Stimulated activated CD4-positive, alpha-beta T cell treated with anti-CD3 and anti-CD28 coated beads, Interleukin-12 subunit alpha, Interleukin-12 subunit beta, amount 100 ng/mL, for 48 hours (primary cell): ENCODE data around the gene UROC1.

Experiments
- DNase-seq, 3 donors: peaks; one replicate each; pipeline ENCODE4 v3.0.0-alpha.2; 2020; ENCODE audit warnings: low read depth in 2 of 3, low spot score in 1 of 3

UROC1 gene

GRCh38 chr3:126496894-126497850, 20.4 kb downstream of the UROC1 start:
- no peak for DNase-seq

GRCh38 chr3:126495786-126496185, 21.8 kb downstream of the UROC1 start:
- DNase-seq, result no peak

GRCh38 chr3:126494970-126495230, 22.7 kb downstream of the UROC1 start:
- no peak for DNase-seq

GRCh38 chr3:126494204-126494969, 23.2 kb downstream of the UROC1 start:
- no peak for DNase-seq

GRCh38 chr3:126493739-126494138, 23.8 kb downstream of the UROC1 start:
- DNase-seq, result no peak

- no peak for DNase-seq
Observed at GRCh38 chr3:126493051-126493450, 24.5 kb downstream of the UROC1 start.

GRCh38 chr3:126491221-126492013, 26.2 kb downstream of the UROC1 start:
- no peak for DNase-seq

GRCh38 chr3:126490619-126491018, 27.0 kb downstream of the UROC1 start:
- no peak for DNase-seq

- no peak for DNase-seq
Observed at GRCh38 chr3:126488886-126489569, 28.5 kb downstream of the UROC1 start.

- no peak for DNase-seq
Observed at GRCh38 chr3:126488185-126488584, 29.4 kb downstream of the UROC1 start.

- DNase-seq, result no peak
Observed at GRCh38 chr3:126487151-126487771, 30.3 kb downstream of the UROC1 start.

- no peak for DNase-seq
Observed at GRCh38 chr3:126486360-126486847, 31.2 kb downstream of the UROC1 start.

- DNase-seq, result no peak
Observed at GRCh38 chr3:126485956-126486355, 31.6 kb downstream of the UROC1 start.

- DNase-seq, result no peak
Observed at GRCh38 chr3:126485176-126485897, 32.2 kb downstream of the UROC1 start.

- DNase-seq, result no peak
Observed at GRCh38 chr3:126484662-126485061, 32.9 kb downstream of the UROC1 start.

GRCh38 chr3:126484148-126484547, 33.4 kb downstream of the UROC1 start:
- no peak for DNase-seq

GRCh38 chr3:126483321-126483761, 34.2 kb downstream of the UROC1 start:
- no peak for DNase-seq

GRCh38 chr3:126482503-126483255, 34.9 kb downstream of the UROC1 start:
- no peak for DNase-seq
